Hematopoietic multipotent progenitor cell treated with erythropoietin and hydrocortisone succinate and interleukin-3 and kit ligand, for 4 days (in vitro differentiated cells): ENCODE results near the gene AUTS2.

Experiments
- DNase-seq: peaks from one replicate; pipeline ENCODE4 v3.0.0-alpha.2; 2015

Gene AUTS2

GRCh38 chr7:69735582-69735981, 137.3 kb downstream of the AUTS2 start:
- peak; percentile 41 for DNase-seq

- DNase-seq, result no peak
Measured at GRCh38 chr7:69736126-69736810, 138.0 kb downstream of the AUTS2 start.

- DNase-seq, result peak; percentile 68
Measured at GRCh38 chr7:69738396-69738951, 140.2 kb downstream of the AUTS2 start.

DNA sequence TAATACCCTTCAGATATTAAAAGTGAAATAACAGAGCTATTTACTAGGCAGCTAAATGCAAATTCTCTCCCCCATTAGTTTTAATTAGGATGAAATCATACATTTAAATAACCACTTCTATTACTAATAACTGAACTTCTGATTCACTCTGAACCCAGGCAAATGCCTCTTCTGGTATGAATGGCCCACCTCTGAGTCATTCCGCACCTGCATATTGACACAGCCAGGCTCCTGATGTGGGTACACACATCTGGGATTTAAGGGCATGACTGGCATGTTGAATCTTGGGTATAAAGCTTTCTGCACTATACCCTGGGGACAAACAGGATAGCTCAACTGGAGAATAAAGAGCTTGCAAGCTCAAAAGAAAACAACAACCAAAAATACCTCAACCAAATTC, 140.9 kb downstream of the AUTS2 start:
- DNase-seq, result no peak

GRCh38 chr7:69739931-69740431, 141.7 kb downstream of the AUTS2 start:
- DNase-seq, result peak; percentile 79

DNA sequence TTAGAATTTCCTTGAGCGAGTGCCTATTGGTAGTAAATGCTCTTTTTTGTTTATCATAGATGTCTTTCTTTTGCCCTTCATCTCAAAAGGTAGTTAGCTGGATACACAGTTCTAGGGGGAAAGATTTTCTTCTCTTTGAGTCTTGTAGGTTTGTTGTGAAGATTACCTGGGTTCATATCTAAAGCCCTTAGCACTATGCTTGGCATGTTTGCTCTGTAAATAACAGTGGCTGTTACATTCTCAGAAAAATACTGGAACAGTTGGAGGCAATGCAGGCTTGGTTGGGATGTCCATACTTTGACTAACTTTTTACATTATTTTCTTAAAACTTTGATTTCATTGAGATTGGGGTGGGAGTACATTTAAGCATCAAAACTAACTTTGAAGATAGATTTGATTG, 144.0 kb downstream of the AUTS2 start:
- no peak for DNase-seq

- no peak for DNase-seq
Measured at GRCh38 chr7:69743436-69743835, 145.2 kb downstream of the AUTS2 start.

DNA sequence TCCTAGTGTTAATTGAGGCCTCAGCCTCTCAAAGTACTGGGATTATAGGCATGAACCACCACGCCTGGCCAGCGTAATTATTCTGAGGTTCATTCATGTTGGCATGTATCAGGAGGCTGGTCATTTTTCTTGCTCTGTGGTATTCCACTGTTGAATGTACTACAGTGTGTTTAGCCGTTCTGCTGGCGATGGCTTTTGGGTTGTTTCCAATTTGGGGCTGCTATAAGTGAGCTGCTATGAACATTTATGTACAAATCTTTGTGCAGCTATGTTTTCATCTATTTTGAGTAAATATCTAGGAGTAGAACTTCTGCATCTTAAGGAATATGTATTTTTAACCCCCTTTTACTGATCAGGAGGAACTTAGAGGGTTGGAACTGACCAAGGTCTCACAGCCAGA, 145.8 kb downstream of the AUTS2 start:
- no peak for DNase-seq

GRCh38 chr7:69746383-69746782, 148.1 kb downstream of the AUTS2 start:
- no peak for DNase-seq

- no peak for DNase-seq
Measured at GRCh38 chr7:69747144-69747543, 148.9 kb downstream of the AUTS2 start.

DNA sequence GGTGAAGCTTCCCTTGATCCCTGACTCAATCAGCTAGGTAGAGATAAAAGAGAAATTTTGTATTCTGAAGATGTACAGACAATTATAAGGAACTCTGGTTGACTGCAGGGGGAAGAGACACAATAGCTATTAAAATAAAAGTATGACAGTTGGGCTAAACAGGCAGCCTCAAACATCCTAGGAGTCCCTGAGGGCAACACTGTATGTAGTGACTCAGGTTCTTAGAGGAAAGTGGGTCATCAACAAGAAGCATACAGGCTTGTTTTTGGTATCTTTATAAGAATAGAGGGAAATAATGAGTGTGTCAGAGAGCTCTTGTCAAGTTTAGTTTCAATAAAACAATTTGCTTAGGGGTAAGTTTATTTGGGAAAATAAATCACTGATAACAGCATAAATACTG, 150.3 kb downstream of the AUTS2 start:
- DNase-seq, result no peak

- DNase-seq, result no peak
Measured at GRCh38 chr7:69749372-69749979, 151.2 kb downstream of the AUTS2 start.

DNA sequence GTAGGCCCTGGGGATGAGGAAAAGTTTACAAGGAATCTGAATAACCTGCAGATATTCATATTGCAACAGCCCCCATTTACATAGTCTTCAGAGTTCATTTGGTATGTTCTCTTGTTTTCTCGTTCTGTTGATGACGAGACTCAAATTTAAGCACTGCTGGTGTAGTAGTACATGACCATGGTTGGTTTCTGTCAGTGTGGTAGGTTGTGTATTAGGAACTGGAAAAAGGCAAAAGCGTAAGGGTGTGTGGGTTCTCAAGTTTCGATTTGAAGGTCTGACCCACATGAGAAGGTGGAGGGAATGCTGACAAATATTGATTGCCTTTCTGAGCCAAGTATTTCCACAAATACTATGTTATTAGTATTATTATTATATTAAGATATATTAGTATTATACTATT, 151.7 kb downstream of the AUTS2 start:
- no peak for DNase-seq

GRCh38 chr7:69751026-69751425, 152.8 kb downstream of the AUTS2 start:
- DNase-seq, result no peak

- DNase-seq, result no peak
Measured at GRCh38 chr7:69753981-69754380, 155.7 kb downstream of the AUTS2 start.

DNA sequence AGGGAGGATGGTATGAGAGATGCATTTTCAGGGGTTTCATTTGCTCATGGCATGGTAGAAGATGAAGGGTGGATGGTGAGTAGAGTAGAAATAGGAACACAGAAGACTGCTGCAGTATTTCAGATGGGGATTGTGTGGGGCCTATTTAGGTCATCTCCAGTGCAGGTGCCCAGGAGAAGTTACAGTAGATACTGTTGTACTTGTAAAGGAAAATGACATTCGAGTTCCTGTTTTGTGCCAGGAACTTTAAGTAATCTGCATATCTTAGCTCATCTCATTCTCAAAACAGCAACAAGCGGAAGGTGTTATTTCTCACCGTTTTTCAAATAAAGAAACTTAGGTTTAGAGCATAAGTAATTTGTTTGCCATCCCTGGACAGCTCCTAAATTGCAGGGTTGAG, 156.2 kb downstream of the AUTS2 start:
- DNase-seq, result no peak

- no peak for DNase-seq
Measured at GRCh38 chr7:69756235-69756634, 158.0 kb downstream of the AUTS2 start.

GRCh38 chr7:69757528-69757927, 159.3 kb downstream of the AUTS2 start:
- DNase-seq, result no peak

GRCh38 chr7:69757981-69758430, 159.7 kb downstream of the AUTS2 start:
- DNase-seq, result no peak

GRCh38 chr7:69759373-69759772, 161.1 kb downstream of the AUTS2 start:
- no peak for DNase-seq

DNA sequence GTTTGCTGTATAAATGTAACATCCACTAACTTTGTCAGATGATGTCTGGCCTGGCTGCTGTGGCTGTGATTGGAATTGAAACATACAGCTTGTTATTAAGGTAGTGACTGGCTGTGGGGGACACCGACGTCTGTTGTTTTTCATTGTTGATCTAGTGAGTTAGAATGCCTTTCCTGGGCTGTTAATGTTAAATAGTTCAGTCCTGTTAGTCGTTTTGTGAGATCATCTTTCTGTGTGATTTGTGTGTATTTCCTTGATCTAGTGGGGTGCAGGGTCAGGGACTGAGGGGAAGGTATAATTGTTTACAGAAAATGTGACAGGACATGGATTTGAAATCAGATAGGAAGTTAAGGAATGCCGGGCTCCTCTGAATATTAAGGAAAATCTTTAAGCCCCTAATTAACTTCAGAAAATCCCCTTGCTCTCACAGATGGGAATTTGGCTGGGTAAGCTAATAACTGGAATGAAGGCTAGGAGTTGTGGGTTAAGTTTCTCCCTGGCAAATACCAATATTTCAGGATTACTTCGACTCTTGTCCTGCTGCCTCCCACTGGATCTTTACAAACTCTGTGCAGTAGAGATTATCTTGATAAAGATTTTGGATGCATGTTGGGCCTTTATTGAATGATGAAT, 163.1 kb downstream of the AUTS2 start:
- no peak for DNase-seq

DNA sequence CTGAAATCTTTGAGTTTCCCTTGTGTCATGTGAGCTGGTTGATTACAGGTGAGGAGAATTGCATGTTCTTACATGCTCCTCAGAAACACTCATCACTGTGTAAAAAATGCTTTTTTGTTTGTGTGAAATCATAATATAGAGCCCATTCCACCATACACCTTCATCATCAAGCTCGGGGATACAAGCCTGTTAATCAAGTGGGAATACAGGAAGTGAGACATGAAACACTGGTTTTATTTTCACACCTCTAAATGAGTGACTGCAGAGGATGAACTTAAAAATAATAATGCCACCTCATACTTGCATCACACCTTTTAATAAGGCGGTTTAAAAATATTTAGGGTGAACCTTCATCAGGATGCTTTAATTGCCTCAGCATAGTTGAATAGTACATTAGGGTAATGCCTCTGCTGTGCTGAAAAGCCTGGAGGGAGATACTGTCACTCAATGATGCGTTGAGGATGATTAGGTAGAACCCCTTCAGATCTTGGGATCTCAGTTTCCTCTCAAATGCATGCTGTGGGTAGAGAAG, 164.6 kb downstream of the AUTS2 start:
- no peak for DNase-seq

DNA sequence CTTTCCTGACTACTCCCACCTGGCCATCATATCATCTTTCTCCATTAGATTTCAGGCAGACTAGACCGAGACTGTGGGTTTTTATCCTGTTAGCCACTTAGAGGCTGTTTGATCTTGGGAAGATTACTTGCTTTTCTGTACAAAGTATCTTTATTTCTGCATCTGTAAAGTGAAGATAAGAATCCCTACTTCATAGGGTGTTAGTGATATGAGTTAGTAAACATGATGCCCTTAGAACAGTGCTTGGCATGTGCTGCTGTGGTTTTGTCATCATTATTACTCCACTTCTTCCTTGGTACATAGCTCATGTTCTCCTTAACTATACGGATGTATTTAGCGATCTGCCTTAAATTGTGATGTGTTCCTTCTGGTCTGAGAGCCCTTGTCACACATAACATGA, 165.2 kb downstream of the AUTS2 start:
- DNase-seq, result peak; percentile 57

DNA sequence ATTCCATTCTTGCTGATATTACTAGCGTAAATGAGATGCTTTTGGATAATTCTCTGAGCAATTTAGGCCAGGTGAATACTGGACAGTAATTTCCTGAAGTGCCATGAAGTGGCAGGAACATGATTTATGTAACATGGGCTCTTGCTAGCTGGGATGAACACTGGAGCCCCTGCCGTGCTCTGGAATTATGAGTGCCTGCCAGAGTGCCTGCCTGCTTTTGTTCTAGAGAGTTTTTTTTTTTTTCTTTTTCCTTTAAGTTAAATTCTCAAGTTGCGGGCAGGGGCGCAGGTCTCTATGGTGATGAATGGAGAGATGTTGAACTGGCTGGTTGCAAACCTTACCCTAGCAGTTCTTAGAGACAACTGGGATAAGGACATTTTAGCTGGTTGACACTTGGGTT, 165.9 kb downstream of the AUTS2 start:
- DNase-seq, result no peak
